GM12878 (cell line): ENCODE results near the gene KIAA1217. TPM values are rescaled to one million over a fixed set of nuclear protein-coding genes. Genes with fewer than 3 reads are reported as not detected.

Experiments used
- ATAC-seq: fragments of 200-7000 bp; cut with Tn5 transposase; 3 replicates; pipeline ENCODE4 v1.9.1; 2020; ENCODE audit warnings: mild to moderate bottlenecking, moderate library complexity
- BruUV-seq: library from RNA; stranded (reverse); fragments of 400-500 nt; replicated peaks from 2 replicates; lab custom pipeline; 2021; lab: Mats Ljungman, UMichigan
- CTCF ChIA-PET: fragments of 300-600 bp; sonication (Branson Sonifier 250); formaldehyde crosslinking; extraction: SDS; loops from one replicate; lab custom pipeline; 2021; ENCODE audit warnings: inconsistent platforms; lab: Yijun Ruan, JAX
- POLR2A ChIA-PET: fragments of 350-600 bp; formaldehyde crosslinking; extraction: SDS; loops from one replicate; lab custom pipeline; 2021; ENCODE audit warnings: inconsistent platforms; lab: Charles Lee
- RAD21 ChIA-PET: fragments of 300-600 bp; sonication (Branson Sonifier 250); formaldehyde crosslinking; loops from one replicate; lab custom pipeline; 2023; ENCODE audit warnings: antibody characterized with exemption; ENCODE audit not compliant: unreplicated experiment; lab: Charles Lee
- SMC1A ChIA-PET: fragments of 300-600 bp; sonication (Branson Sonifier 250); formaldehyde crosslinking; loops from one replicate; lab custom pipeline; 2023; ENCODE audit not compliant: unreplicated experiment, uncharacterized antibody; lab: Charles Lee
- DNase-seq: peaks from one replicate; pipeline ENCODE4 v3.0.0-alpha.2; 2011; ENCODE audit warnings: low read depth, low spot score
- FAIRE-seq: peaks from 3 replicates; lab custom pipeline; 2011; peaks lifted over from hg19 to GRCh38; lab: Jason Lieb, UNC
- H2AFZ ChIP-seq: 2 replicates; pipeline ENCODE4 v1.6.0; 2011; ENCODE audit warnings: low read depth, low read length, control low read depth; ENCODE audit not compliant: control insufficient read depth
- H3K27ac ChIP-seq: 2 replicates; pipeline ENCODE4 v1.5.1; 2011; ENCODE audit warnings: control low read depth; ENCODE audit not compliant: control insufficient read depth, insufficient read depth
- H3K27me3 ChIP-seq, 2 experiments: replicated peaks in 1 of 2; 2 replicates each; pipeline versions ENCODE4 v1.6.0 to v1.6.1; 2011; ENCODE audit warnings: low read length in 1 of 2; ENCODE audit not compliant: control insufficient read depth in 2 of 2, insufficient read depth in 2 of 2
- H3K36me3 ChIP-seq, 2 experiments: 2 replicates each; pipeline ENCODE4 v1.5.1; 2011; ENCODE audit warnings: low read length in 1 of 2; ENCODE audit not compliant: control insufficient read depth in 2 of 2, insufficient read depth in 2 of 2
- H3K4me1 ChIP-seq: 2 replicates; pipeline ENCODE4 v1.6.1; 2011; ENCODE audit warnings: mild to moderate bottlenecking, low read length, moderate library complexity, mixed read lengths; ENCODE audit not compliant: control insufficient read depth, insufficient read depth
- H3K4me2 ChIP-seq: 2 replicates; pipeline ENCODE4 v1.6.0; 2011; ENCODE audit warnings: control low read depth; ENCODE audit not compliant: control insufficient read depth, insufficient read depth
- H3K4me3 ChIP-seq: fragments of 200-600 bp; sonication (generic); 2 replicates; pipeline ENCODE4 v1.5.1; 2016
- H3K79me2 ChIP-seq: 2 replicates; pipeline ENCODE4 v1.6.0; 2011; ENCODE audit warnings: low read length; ENCODE audit not compliant: control insufficient read depth, insufficient read depth
- H3K9ac ChIP-seq: 2 replicates; pipeline ENCODE4 v1.8.0; 2011; ENCODE audit warnings: low read length, control low read depth, mixed read lengths; ENCODE audit not compliant: control insufficient read depth, insufficient read depth
- H3K9me3 ChIP-seq: replicated peaks from 3 replicates; pipeline ENCODE4 v1.5.1; 2011; ENCODE audit warnings: mild to moderate bottlenecking, low read length; ENCODE audit not compliant: control insufficient read depth, insufficient read depth
- H4K20me1 ChIP-seq: 2 replicates; pipeline ENCODE4 v1.6.0; 2011; ENCODE audit not compliant: control insufficient read depth, insufficient read depth
- BRCA1 ChIP-seq: IDR thresholded peaks from 2 replicates; pipeline ENCODE4 v1.6.1; 2011; ENCODE audit warnings: low read depth, low read length, improper control_type of control experiment
- CBFB ChIP-seq: IDR thresholded peaks from 2 replicates; pipeline ENCODE4 v1.6.1; 2016; ENCODE audit warnings: antibody characterized with exemption, low read depth
- CBX5 ChIP-seq: sonication (generic); IDR thresholded peaks from 2 replicates; pipeline ENCODE4 v1.6.1; 2016; ENCODE audit warnings: low read depth, moderate library complexity, mild to moderate bottlenecking, inconsistent platforms
- CHD4 ChIP-seq: fragments of 200-600 bp; sonication (generic); IDR thresholded peaks from 2 replicates; pipeline ENCODE4 v1.6.1; 2016; ENCODE audit warnings: mild to moderate bottlenecking
- HDGF ChIP-seq: fragments of 450-650 bp; IDR thresholded peaks from 2 replicates; pipeline ENCODE4 v1.6.1; 2016; ENCODE audit warnings: antibody characterized with exemption
- MTA2 ChIP-seq: fragments of 450-650 bp; IDR thresholded peaks from 2 replicates; pipeline ENCODE4 v1.6.1; 2016; ENCODE audit warnings: low read depth, mild to moderate bottlenecking, moderate library complexity
- MYC ChIP-seq: IDR thresholded peaks from 2 replicates; pipeline ENCODE4 v1.6.1; 2011; ENCODE audit warnings: mild to moderate bottlenecking, low read length, moderate library complexity, inconsistent platforms; ENCODE audit not compliant: insufficient read depth, insufficient replicate concordance, insufficient read length, severe bottlenecking
- NBN ChIP-seq: fragments of 450-650 bp; IDR thresholded peaks from 2 replicates; pipeline ENCODE4 v1.6.1; 2016
- PAX5 ChIP-seq: IDR thresholded peaks from 2 replicates; pipeline ENCODE4 v1.6.1; 2011; ENCODE audit warnings: low read depth, low read length, borderline replicate concordance
- RBBP5 ChIP-seq: fragments of 200-600 bp; sonication (generic); conservative IDR thresholded peaks from 2 replicates; pipeline ENCODE4 v1.6.1; 2016
- RELA ChIP-seq: fragments of 450-650 bp; IDR thresholded peaks from 2 replicates; pipeline ENCODE4 v1.8.0; 2014; ENCODE audit warnings: borderline replicate concordance; ENCODE audit not compliant: partially characterized antibody
- ZNF24 ChIP-seq: fragments of 450-650 bp; IDR thresholded peaks from 2 replicates; pipeline ENCODE4 v1.6.1; 2017; ENCODE audit warnings: antibody characterized with exemption, mild to moderate bottlenecking
- WGBS: methylation state at CpG from one replicate; pipeline ENCODE4 v1.1.6; 2016; ENCODE audit warnings: low lambda C conversion rate; ENCODE audit not compliant: insufficient replicate concordance, insufficient coverage; ENCODE audit errors: missing lambda C conversion rate; 5-methylcytosine and 5-hydroxymethylcytosine counted together
- in situ Hi-C: fragments of 300-500 bp; cut with MboI; formaldehyde crosslinking; loops from 9 replicates; pipeline ENCODE4 v1.14.3; 2018; ENCODE audit warnings: mixed read lengths
- intact Hi-C: fragments of 100-400 bp; cut with micrococcal nuclease; formaldehyde crosslinking; loops from one replicate; pipeline ENCODE4 v1.14.2; 2022; ENCODE audit not compliant: unreplicated experiment
- polyA plus RNA-seq, 11 experiments: library from polyadenylated mRNA; depleted of rRNA in 4 of 11; unstranded in 6 of 11; stranded (reverse) in 5 of 11; fragments of >200 nt; fragmentation: Nextera tagmentation in 4 of 11; fragmentation: Illumina TruSeq in 1 of 11; extraction: Ambion mirVana in 4 of 11; extraction: Trizol in 1 of 11; gene quantifications; 1 replicate in 1 of 11; 2 replicates in 10 of 11; pipeline versions ENCODE4 v1.2.1 to v1.2.3, GENCODE V29; 2011 to 2016; ENCODE audit warnings: inconsistent platforms in 2 of 11, missing spikeins in 2 of 11, low read depth in 1 of 11
- total RNA-seq, 4 experiments: library from RNA; depleted of rRNA in 3 of 4; stranded (reverse); fragments of >200 nt in 3 of 4; fragmentation: Illumina TruSeq in 1 of 4; extraction: Trizol in 1 of 4; gene quantifications; 2 replicates each; pipeline versions ENCODE4 v1.2.1 to v1.2.3, GENCODE V29; 2013 to 2021
- TF ChIP-seq, protein P1 (sequence below): fragments of 450-650 bp; IDR thresholded peaks from 2 replicates; pipeline ENCODE4 v1.6.1; 2014; ENCODE audit warnings: mild to moderate bottlenecking

KIAA1217 gene
- total and polyA plus RNA-seq, 10 of the 15 experiments (the other 5 are each of a cell fraction or from before 2014, with no cell fraction given) = 0.57 to 3.8 (median 2.1) TPM

- TF ChIP-seq CBFB (no peak), MTA2 (no peak)
- TF ChIP-seq, protein P1, sequence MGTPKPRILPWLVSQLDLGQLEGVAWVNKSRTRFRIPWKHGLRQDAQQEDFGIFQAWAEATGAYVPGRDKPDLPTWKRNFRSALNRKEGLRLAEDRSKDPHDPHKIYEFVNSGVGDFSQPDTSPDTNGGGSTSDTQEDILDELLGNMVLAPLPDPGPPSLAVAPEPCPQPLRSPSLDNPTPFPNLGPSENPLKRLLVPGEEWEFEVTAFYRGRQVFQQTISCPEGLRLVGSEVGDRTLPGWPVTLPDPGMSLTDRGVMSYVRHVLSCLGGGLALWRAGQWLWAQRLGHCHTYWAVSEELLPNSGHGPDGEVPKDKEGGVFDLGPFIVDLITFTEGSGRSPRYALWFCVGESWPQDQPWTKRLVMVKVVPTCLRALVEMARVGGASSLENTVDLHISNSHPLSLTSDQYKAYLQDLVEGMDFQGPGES = no peak
Measured at GRCh38 chr10:24479806-24480205, 270.9 kb downstream of the KIAA1217 start (continued).

DNA sequence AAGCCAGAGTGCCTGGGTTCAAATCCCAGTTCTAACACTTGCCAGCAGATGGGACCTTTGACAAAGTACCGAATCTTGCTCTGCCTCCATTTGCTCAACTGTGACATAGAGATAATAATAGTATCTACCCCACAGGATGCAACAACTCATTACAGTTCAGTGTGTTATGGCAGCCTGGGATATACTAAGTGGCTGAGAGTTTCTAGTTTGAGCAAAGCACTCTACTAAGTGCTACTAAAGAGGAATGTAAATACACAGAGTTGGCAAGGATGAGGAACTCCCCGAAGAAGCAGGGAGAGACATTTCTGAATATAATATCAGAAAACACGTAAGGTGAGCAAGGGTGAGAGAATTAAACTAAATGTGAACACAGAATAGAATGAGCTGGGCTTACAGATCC lies 271.5 kb downstream of the KIAA1217 start:
- ATAC-seq (no peak), FAIRE-seq (no peak), DNase-seq (no peak)
- RAD21 ChIA-PET = no interaction called here
- Histone ChIP-seq H2AFZ (no peak overlapping the region), H3K79me2 (no peaks in the 10 kb centered on the region), H3K9me3 (no peaks in the 10 kb centered on the region), H3K9ac (no peak overlapping the region), H3K27me3 (no peaks in the 10 kb centered on the region), H3K4me3 (no peak overlapping the region), H3K4me2 (no peak overlapping the region), H3K36me3 (no peaks in the 10 kb centered on the region), H4K20me1 (no peaks in the 10 kb centered on the region), H3K4me1 (no peaks in the 10 kb centered on the region), H3K27ac (no peak overlapping the region)
- intact Hi-C loops = no loop called here
- 53% methylated on average over 3 of the region's 3 CpGs for WGBS
- no peak for TF ChIP-seq MYC
- no peak for TF ChIP-seq RELA
- no peak for TF ChIP-seq CBX5
- TF ChIP-seq BRCA1 = no peak
- TF ChIP-seq RBBP5 = no peak
- no peak for TF ChIP-seq PAX5
- TF ChIP-seq HDGF = no peak
- no peak for TF ChIP-seq NBN
- no peak for TF ChIP-seq CHD4
- no peak for TF ChIP-seq ZNF24
- in situ Hi-C loops = no loop called here
- POLR2A ChIA-PET = no interaction called here
- CTCF ChIA-PET = interaction anchor here (0.7 to 1.7 kb wide), 2 partner anchors 13 to 66 kb away, joined by 3 read pairs; no protein-coding TSS in a partner anchor
- SMC1A ChIA-PET = interaction anchor here (1.0 to 1.8 kb wide), 5 partner anchors 9 to 485 kb away, joined by 3 to 9 read pairs (median 4); no protein-coding TSS in a partner anchor
- BruUV-seq = no TSS peak
